Measurements from ENCODE around the gene MSL3. TPM values are rescaled to one million over a fixed set of nuclear protein-coding genes. Genes with fewer than 3 reads are reported as not detected.

Gene MSL3
- total RNA-seq, 1 donor from 2014 or later, result 34.9 TPM

GRCh38 chrX:11756354-11757318 is 1.4 kb upstream of the MSL3 start:
- H3K4me3 ChIP-seq, result peak overlapping the region; percentile 74
- intact Hi-C loops (cut with DNase I), result no loop called here
- TF ChIP-seq CTCF (IDR thresholded peaks at IDR 0.05), result no peak

GRCh38 chrX:11757397-11757718 is 679 bp upstream of the MSL3 start:
- no peak for TF ChIP-seq CTCF (IDR thresholded peaks at IDR 0.05)
- H3K36me3 ChIP-seq, result peaks cover 17% of the 10 kb centered on the region
- ATAC-seq (no peak), DNase-seq (no peak)
- H3K27me3 ChIP-seq (ENCODE audit: low read depth), result no peaks in the 10 kb centered on the region
- peaks cover 4% of the 10 kb centered on the region for H3K4me1 ChIP-seq
- H3K4me3 ChIP-seq, result peak overlapping the region; percentile 74
- peak overlapping the region; percentile 89 for H3K27ac ChIP-seq
- intact Hi-C loops (cut with DNase I), result no loop called here
- H3K9me3 ChIP-seq, result no peaks in the 10 kb centered on the region

More at GRCh38 chrX:11756354-11757318, 1.4 kb upstream of the MSL3 start:
- Histone ChIP-seq H3K4me1 (peaks cover 4% of the 10 kb centered on the region), H3K27me3 (ENCODE audit: low read depth) (no peaks in the 10 kb centered on the region), H3K9me3 (no peaks in the 10 kb centered on the region), H3K27ac (peak overlapping the region; percentile 89), H3K36me3 (peaks cover 9% of the 10 kb centered on the region)
- ATAC-seq (no peak), DNase-seq (no peak)

GRCh38 chrX:11758400-11759171 is 549 bp downstream of the MSL3 start:
- peak; percentile 90 to 96 for ATAC-seq
- TF ChIP-seq CTCF (IDR thresholded peaks at IDR 0.05), result peak; percentile 77
- intact Hi-C loops (cut with DNase I), result no loop called here

GRCh38 chrX:11759172-11759460 is 1.1 kb downstream of the MSL3 start:
- intact Hi-C loops (cut with DNase I), result no loop called here
- ATAC-seq, result no peak
- TF ChIP-seq CTCF (IDR thresholded peaks at IDR 0.05), result no peak

More at GRCh38 chrX:11758400-11759171, 549 bp downstream of the MSL3 start:
- peaks cover 29% of the 10 kb centered on the region for H3K36me3 ChIP-seq
- DNase-seq, result peak; percentile 93
- H3K27me3 ChIP-seq (ENCODE audit: low read depth), result no peaks in the 10 kb centered on the region
- H3K9me3 ChIP-seq, result no peaks in the 10 kb centered on the region
- peaks cover 4% of the 10 kb centered on the region for H3K4me1 ChIP-seq
- peak overlapping the region; percentile 74 for H3K4me3 ChIP-seq
- peak overlapping the region; percentile 93 for H3K27ac ChIP-seq

GRCh38 chrX:11759461-11760311 is 1.6 kb downstream of the MSL3 start:
- H3K4me3 ChIP-seq, result peak overlapping the region; percentile 74
- peaks cover 40% of the 10 kb centered on the region for H3K36me3 ChIP-seq
- peak overlapping the region; percentile 93 for H3K27ac ChIP-seq
- no peak for TF ChIP-seq CTCF (IDR thresholded peaks at IDR 0.05)
- intact Hi-C loops (cut with DNase I), result no loop called here
- peaks cover 4% of the 10 kb centered on the region for H3K4me1 ChIP-seq
- no peaks in the 10 kb centered on the region for H3K9me3 ChIP-seq
- ATAC-seq (peak; percentile 93 to 94), DNase-seq (peak; percentile 82)
- no peaks in the 10 kb centered on the region for H3K27me3 ChIP-seq (ENCODE audit: low read depth)

More at GRCh38 chrX:11759172-11759460, 1.1 kb downstream of the MSL3 start:
- peaks cover 4% of the 10 kb centered on the region for H3K4me1 ChIP-seq
- peak overlapping the region; percentile 74 for H3K4me3 ChIP-seq
- no peaks in the 10 kb centered on the region for H3K9me3 ChIP-seq
- peaks cover 34% of the 10 kb centered on the region for H3K36me3 ChIP-seq
- peak overlapping the region; percentile 93 for H3K27ac ChIP-seq
- H3K27me3 ChIP-seq (ENCODE audit: low read depth), result no peaks in the 10 kb centered on the region
- DNase-seq, result no peak

Measured in lower lobe of right lung (tissue), 2 donors.